SK-N-SH (cell line): ENCODE measurements around the gene ZBTB47. TPM values are rescaled to one million over a fixed set of nuclear protein-coding genes. Genes with fewer than 3 reads are reported as not detected.

Source experiments
- CTCF ChIA-PET: fragments of 300-600, 350-600 bp; formaldehyde crosslinking; extraction: SDS; loops from one replicate; lab custom pipeline; 2021; lab: Yijun Ruan, JAX
- POLR2A ChIA-PET: fragments of 350-600 bp; sonication (Branson Sonifier 250); formaldehyde crosslinking; extraction: SDS; loops from one replicate; lab custom pipeline; 2020; ENCODE audit warnings: antibody characterized with exemption, inconsistent platforms; lab: Yijun Ruan, JAX
- DNase-seq: peaks from one replicate; pipeline ENCODE4 v3.0.0; 2012
- H2AFZ ChIP-seq: fragments of 200-600 bp; sonication (generic); 2 replicates; pipeline ENCODE4 v1.8.1; 2016; ENCODE audit warnings: antibody characterized with exemption, mild to moderate bottlenecking, low read depth
- H3F3A ChIP-seq: fragments of 200-600 bp; sonication (generic); replicated peaks from 2 replicates; pipeline ENCODE3; 2016; ENCODE audit warnings: antibody characterized with exemption, mild to moderate bottlenecking; ENCODE audit not compliant: insufficient read depth
- H3K27ac ChIP-seq, 2 experiments: fragments of 200-500 bp in 1 of 2; fragments of 200-600 bp in 1 of 2; sonication (Bioruptor generic) in 1 of 2; sonication (generic), shearing (Covaris generic) in 1 of 2; 2 replicates each; pipeline versions ENCODE4 v1.5.1 to v1.6.1; 2014 to 2016; ENCODE audit warnings: low read depth in 2 of 2, inconsistent platforms in 1 of 2, low read length in 1 of 2, mild to moderate bottlenecking in 1 of 2, mixed read lengths in 1 of 2
- H3K27me3 ChIP-seq: fragments of 200-600 bp; sonication (generic), shearing (Covaris generic); 2 replicates; pipeline ENCODE4 v1.6.1; 2016; ENCODE audit warnings: mixed run types; ENCODE audit not compliant: insufficient read depth
- H3K36me3 ChIP-seq, 2 experiments: fragments of 200-500 bp in 1 of 2; fragments of 200-600 bp in 1 of 2; sonication (Bioruptor generic) in 1 of 2; sonication (generic) in 1 of 2; replicated peaks in 1 of 2; 2 replicates each; pipeline versions ENCODE3 to v1.5.1; 2014 to 2016; ENCODE audit warnings: low read length in 1 of 2, mild to moderate bottlenecking in 1 of 2; ENCODE audit not compliant: insufficient read depth in 2 of 2, control insufficient read depth in 1 of 2
- H3K4me1 ChIP-seq, 2 experiments: fragments of 200-500 bp in 1 of 2; fragments of 200-600 bp in 1 of 2; sonication (Bioruptor generic) in 1 of 2; sonication (generic), shearing (Covaris generic) in 1 of 2; 2 replicates each; pipeline versions ENCODE4 v1.5.1 to v1.6.1; 2014 to 2016; ENCODE audit warnings: low read depth in 1 of 2, low read length in 1 of 2, mixed run types in 1 of 2; ENCODE audit not compliant: insufficient read depth in 2 of 2, control insufficient read depth in 1 of 2
- H3K4me2 ChIP-seq: fragments of 200-600 bp; sonication (generic), shearing (Covaris generic); 2 replicates; pipeline ENCODE4 v1.6.1; 2017; ENCODE audit warnings: mixed run types
- H3K4me3 ChIP-seq, 2 experiments: fragments of 200-500 bp in 1 of 2; fragments of 200-600 bp in 1 of 2; sonication (Bioruptor generic) in 1 of 2; sonication (generic), shearing (Covaris generic) in 1 of 2; 2 replicates each; pipeline versions ENCODE4 v1.5.1 to v1.8.1; 2014 to 2016; ENCODE audit warnings: low read depth in 2 of 2, inconsistent platforms in 1 of 2, low read length in 1 of 2, mild to moderate bottlenecking in 1 of 2, mixed read lengths in 1 of 2, moderate library complexity in 1 of 2
- H3K79me2 ChIP-seq: fragments of 200-600 bp; sonication (generic); 2 replicates; pipeline ENCODE4 v1.8.1; 2017; ENCODE audit warnings: mild to moderate bottlenecking; ENCODE audit not compliant: insufficient read depth
- H3K9ac ChIP-seq: fragments of 200-600 bp; sonication (generic); 2 replicates; pipeline ENCODE4 v1.6.1; 2017; ENCODE audit warnings: mixed run types
- H3K9me2 ChIP-seq: fragments of 200-600 bp; sonication (generic); 2 replicates; pipeline ENCODE4 v1.6.1; 2017; ENCODE audit warnings: mixed run types
- H3K9me3 ChIP-seq: fragments of 200-600 bp; sonication (generic); 2 replicates; pipeline ENCODE4 v1.6.1; 2017; ENCODE audit warnings: mixed run types, mild to moderate bottlenecking, moderate library complexity
- H4K20me1 ChIP-seq: fragments of 200-600 bp; sonication (generic); 2 replicates; pipeline ENCODE4 v1.6.1; 2017; ENCODE audit warnings: mild to moderate bottlenecking, mixed run types; ENCODE audit not compliant: insufficient read depth
- CHD2 ChIP-seq: fragments of 150-350 bp; IDR thresholded peaks from 2 replicates; pipeline ENCODE4 v1.6.1; 2018; ENCODE audit warnings: low read length; ENCODE audit not compliant: partially characterized antibody
- ELF1 ChIP-seq: IDR thresholded peaks from 2 replicates; pipeline ENCODE4 v1.4.0; 2012
- EP300 ChIP-seq, 2 experiments: IDR thresholded peaks; 2 replicates each; pipeline versions ENCODE4 v1.4.0 to v1.6.1; 2012; ENCODE audit warnings: borderline replicate concordance in 1 of 2, low read depth in 1 of 2, low read length in 1 of 2
- EZH2phosphoT487 ChIP-seq: fragments of 200-600 bp; sonication (generic); IDR thresholded peaks from 2 replicates; pipeline ENCODE4 v1.6.1; 2017; ENCODE audit warnings: low read depth, mixed run types, mild to moderate bottlenecking, antibody characterized with exemption, moderate library complexity, borderline replicate concordance
- FOXJ3 ChIP-seq: sonication (generic); formaldehyde crosslinking; IDR thresholded peaks from 2 replicates; pipeline ENCODE4 v1.5.1; 2020; ENCODE audit warnings: mild to moderate bottlenecking, missing genetic modification reagents
- GABPA ChIP-seq: IDR thresholded peaks from 2 replicates; pipeline ENCODE4 v1.4.0; 2012; ENCODE audit warnings: low read depth, mild to moderate bottlenecking
- IRF3 ChIP-seq: fragments of 150-350 bp; IDR thresholded peaks from 2 replicates; pipeline ENCODE4 v1.6.1; 2016; ENCODE audit warnings: mild to moderate bottlenecking, low read depth, low read length
- JUND ChIP-seq: IDR thresholded peaks from 2 replicates; pipeline ENCODE4 v1.4.0; 2012
- MEF2A ChIP-seq: IDR thresholded peaks from 2 replicates; pipeline ENCODE4 v1.4.0; 2012; ENCODE audit warnings: low read depth, borderline replicate concordance
- NRF1 ChIP-seq: IDR thresholded peaks from 2 replicates; pipeline ENCODE4 v1.6.1; 2012; ENCODE audit warnings: low read depth, mild to moderate bottlenecking, low read length
- POLR2AphosphoS5 ChIP-seq: IDR thresholded peaks from 2 replicates; pipeline ENCODE4 v1.6.1; 2012; ENCODE audit warnings: low read depth, low read length
- RAD21 ChIP-seq: IDR thresholded peaks from 2 replicates; pipeline ENCODE4 v1.6.1; 2012; ENCODE audit warnings: mild to moderate bottlenecking, low read length
- RCOR1 ChIP-seq: fragments of 150-350 bp; IDR thresholded peaks from 2 replicates; pipeline ENCODE4 v1.6.1; 2017; ENCODE audit warnings: antibody characterized with exemption, low read length
- RXRA ChIP-seq: IDR thresholded peaks from 2 replicates; pipeline ENCODE4 v1.4.0; 2012; ENCODE audit warnings: low read depth, mild to moderate bottlenecking, borderline replicate concordance
- SIN3A ChIP-seq: IDR thresholded peaks from 2 replicates; pipeline ENCODE4 v1.6.1; 2012; ENCODE audit warnings: low read depth, mild to moderate bottlenecking, low read length, moderate library complexity, borderline replicate concordance
- TAF1 ChIP-seq: IDR thresholded peaks from 2 replicates; pipeline ENCODE4 v1.6.1; 2012; ENCODE audit warnings: low read depth, mild to moderate bottlenecking, low read length, moderate library complexity, borderline replicate concordance
- TCF12 ChIP-seq: IDR thresholded peaks from 2 replicates; pipeline ENCODE4 v1.4.0; 2012
- TEAD4 ChIP-seq: IDR thresholded peaks from 2 replicates; pipeline ENCODE4 v1.4.0; 2012; ENCODE audit warnings: mild to moderate bottlenecking, borderline replicate concordance; ENCODE audit not compliant: insufficient read depth
- USF1 ChIP-seq: IDR thresholded peaks from 2 replicates; pipeline ENCODE4 v1.4.0; 2012; ENCODE audit warnings: low read depth, borderline replicate concordance
- USF2 ChIP-seq: fragments of 150-350 bp; IDR thresholded peaks from 2 replicates; pipeline ENCODE4 v1.6.1; 2017; ENCODE audit warnings: antibody characterized with exemption, low read length, low read depth, borderline replicate concordance
- YY1 ChIP-seq: IDR thresholded peaks from 2 replicates; pipeline ENCODE4 v1.4.0; 2012; ENCODE audit warnings: low read depth, mild to moderate bottlenecking
- WGBS: methylation state at CpG from one replicate; pipeline ENCODE4 v1.1.6; 2017; ENCODE audit warnings: low lambda C conversion rate; 5-methylcytosine and 5-hydroxymethylcytosine counted together
- polyA plus RNA-seq, 3 experiments: library from polyadenylated mRNA; depleted of rRNA; stranded (reverse); fragments of >200 nt; gene quantifications; 2 replicates each; pipeline ENCODE4 v1.2.3, GENCODE V29; 2012

ZBTB47 gene
- polyA plus RNA-seq, 1 of the 3 experiments (the other 2 are of a cell fraction): 9.9 TPM

- WGBS: 80% methylated on average over 7 of the region's 15 CpGs
- H3K36me3 ChIP-seq: no peaks in the 10 kb centered on the region
- H3K4me3 ChIP-seq: no peak overlapping the region
- no peak for DNase-seq
- no peak overlapping the region for H3K9ac ChIP-seq
- H4K20me1 ChIP-seq: no peaks in the 10 kb centered on the region
- H3K9me2 ChIP-seq: no peaks in the 10 kb centered on the region
- no peak for TF ChIP-seq TEAD4
- no peak for TF ChIP-seq JUND
- no peak for TF ChIP-seq YY1
- TF ChIP-seq RCOR1: no peak
- ChIA-PET CTCF (interaction anchor here (1.4 kb wide), 1 partner anchor 74 kb away, joined by 3 read pairs; no protein-coding TSS in a partner anchor), POLR2A (no interaction called here)
- H3K27ac ChIP-seq: no peak overlapping the region
- no peaks in the 10 kb centered on the region for H3K79me2 ChIP-seq
- no peak overlapping the region for H3K4me2 ChIP-seq
- H3K27me3 ChIP-seq: peaks cover 19% of the 10 kb centered on the region; the same call in 1 of the 2 replicates
- H3F3A ChIP-seq: no peaks in the 10 kb centered on the region
- H3K9me3 ChIP-seq: no peaks in the 10 kb centered on the region
- H2AFZ ChIP-seq: no peak overlapping the region
- no peaks in the 10 kb centered on the region; a peak in 1 of 4 replicates for H3K4me1 ChIP-seq
Measured at GRCh38 chr3:42688016-42688415, 34.5 kb downstream of the ZBTB47 start.

- H3K4me1 ChIP-seq: no peaks in the 10 kb centered on the region; a peak in 1 of 4 replicates
- 86% methylated on average over 15 of the region's 22 CpGs for WGBS
- H3K4me2 ChIP-seq: no peak overlapping the region
- H3K36me3 ChIP-seq: no peaks in the 10 kb centered on the region
- ChIA-PET POLR2A (no interaction called here), CTCF (interaction anchor here (1.0 to 1.4 kb wide), 2 partner anchors 75 to 142 kb away, joined by 3 read pairs; no protein-coding TSS in a partner anchor)
- H4K20me1 ChIP-seq: no peaks in the 10 kb centered on the region
- no peaks in the 10 kb centered on the region for H3K9me3 ChIP-seq
- H3K79me2 ChIP-seq: no peaks in the 10 kb centered on the region
- no peak overlapping the region for H3K4me3 ChIP-seq
- DNase-seq: no peak
- H3F3A ChIP-seq: no peaks in the 10 kb centered on the region
- H3K9ac ChIP-seq: no peak overlapping the region
- TF ChIP-seq CHD2 (no peak), TCF12 (no peak), TAF1 (no peak), IRF3 (no peak), SIN3A (no peak), RAD21 (no peak), EZH2phosphoT487 (no peak), MEF2A (no peak), RCOR1 (no peak), GABPA (no peak), YY1 (no peak), EP300 (IDR thresholded peaks at IDR 0.05; ENCODE audit: borderline replicate concordance in 1 of 2, low read depth in 1 of 2, low read length in 1 of 2) (no peak), NRF1 (no peak), JUND (no peak), ELF1 (no peak), FOXJ3 (CRISPR knock-in tag) (no peak), USF1 (no peak), USF2 (no peak), RXRA (no peak), POLR2AphosphoS5 (no peak)
- H3K27me3 ChIP-seq: peaks cover 19% of the 10 kb centered on the region; the same call in 1 of the 2 replicates
- no peak overlapping the region for H2AFZ ChIP-seq
- H3K9me2 ChIP-seq: no peaks in the 10 kb centered on the region
- H3K27ac ChIP-seq: no peak overlapping the region
Measured at GRCh38 chr3:42688487-42689420, 35.3 kb downstream of the ZBTB47 start.
